Hypothalamus (tissue), 51 donors: Measurements from ENCODE around the gene RCCD1.
A peak's percentile ranks its signal among the peaks of the same experiment; 100 is the strongest.
"Not testable (repeated sequence)": the region's sequence is repeated elsewhere in the genome, so short reads cannot be mapped to it uniquely, and the experiment has no call there.

Source experiments
- DNase-seq, 51 donors: peaks; one replicate each; lab custom pipeline; 2025; lab: John Stamatoyannopoulos, UW

The RCCD1 gene, protein sequence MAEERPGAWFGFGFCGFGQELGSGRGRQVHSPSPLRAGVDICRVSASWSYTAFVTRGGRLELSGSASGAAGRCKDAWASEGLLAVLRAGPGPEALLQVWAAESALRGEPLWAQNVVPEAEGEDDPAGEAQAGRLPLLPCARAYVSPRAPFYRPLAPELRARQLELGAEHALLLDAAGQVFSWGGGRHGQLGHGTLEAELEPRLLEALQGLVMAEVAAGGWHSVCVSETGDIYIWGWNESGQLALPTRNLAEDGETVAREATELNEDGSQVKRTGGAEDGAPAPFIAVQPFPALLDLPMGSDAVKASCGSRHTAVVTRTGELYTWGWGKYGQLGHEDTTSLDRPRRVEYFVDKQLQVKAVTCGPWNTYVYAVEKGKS

GRCh38 chr15:90954712-90955623 lies at the start of gene RCCD1:
TSS of gene RCCD1 (plus strand) at chr15:90954884. CDS start at chr15:90956735, 1,851 bp downstream.
- DNase-seq, result peak; percentile 44 to 95 (median 88)

DNA sequence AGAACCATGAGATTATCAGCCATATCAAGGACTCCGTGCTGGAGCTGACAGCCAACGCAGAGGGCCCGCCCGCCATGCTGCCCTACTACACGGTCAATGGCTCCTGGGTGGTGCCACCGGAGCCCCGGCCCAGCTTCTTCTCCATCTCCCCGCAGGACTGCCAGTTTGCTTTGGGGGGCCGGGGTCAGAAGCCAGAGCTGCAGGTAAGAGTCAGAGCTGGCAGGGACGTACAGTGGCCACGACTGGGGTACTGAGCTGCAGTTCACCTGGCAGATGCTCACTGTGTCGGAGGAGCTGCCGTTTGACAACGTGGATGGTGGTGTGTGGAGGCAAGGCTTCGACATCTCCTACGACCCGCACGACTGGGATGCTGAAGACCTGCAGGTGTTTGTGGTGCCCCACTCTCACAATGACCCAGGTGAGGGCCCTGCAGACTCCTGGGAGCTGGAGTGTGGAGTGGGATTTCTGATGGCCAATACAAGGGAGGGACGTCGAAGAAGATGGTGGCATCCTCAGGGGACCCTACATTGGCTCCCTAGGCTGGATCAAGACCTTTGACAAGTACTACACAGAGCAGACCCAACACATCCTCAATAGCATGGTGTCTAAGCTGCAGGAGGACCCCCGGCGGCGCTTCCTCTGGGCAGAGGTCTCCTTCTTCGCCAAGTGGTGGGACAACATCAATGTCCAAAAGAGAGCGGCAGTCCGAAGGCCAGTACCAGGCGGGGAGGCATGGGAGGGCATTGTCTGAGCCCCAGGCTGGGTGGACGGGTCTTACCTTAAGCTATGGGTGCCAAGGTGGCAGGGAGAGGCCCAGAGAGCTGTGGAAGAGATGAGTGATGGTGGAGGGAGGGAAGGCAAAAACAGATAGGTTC lies 49.1 kb upstream of the RCCD1 start:
- DNase-seq, result no peak

- peak in 1 of 51 donors; percentile 17 for DNase-seq
Observed at GRCh38 chr15:90906181-90906849, 48.4 kb upstream of the RCCD1 start.

- DNase-seq, result no peak
Observed at GRCh38 chr15:90907051-90907660, 47.5 kb upstream of the RCCD1 start.

- DNase-seq, result no peak
Observed at GRCh38 chr15:90907838-90908507, 46.7 kb upstream of the RCCD1 start.

GRCh38 chr15:90909449-90909848 lies 45.2 kb upstream of the RCCD1 start:
- DNase-seq, result not testable (repeated sequence)

DNA sequence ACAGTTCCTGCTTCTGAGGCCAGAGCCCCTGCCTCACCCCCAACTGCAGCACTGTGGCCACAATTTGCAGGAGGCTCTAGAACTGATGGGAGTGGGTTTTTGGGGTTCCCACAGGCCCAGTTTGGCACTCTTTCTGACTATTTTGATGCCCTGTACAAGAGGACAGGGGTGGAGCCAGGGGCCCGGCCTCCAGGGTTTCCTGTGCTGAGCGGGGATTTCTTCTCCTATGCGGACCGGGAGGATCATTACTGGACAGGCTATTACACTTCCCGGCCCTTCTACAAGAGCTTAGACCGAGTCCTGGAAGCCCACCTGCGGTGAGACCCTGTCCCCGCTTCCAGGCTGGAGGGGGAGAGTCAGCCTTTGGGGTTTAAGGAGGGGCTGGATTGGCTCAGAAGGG lies 44.7 kb upstream of the RCCD1 start:
- DNase-seq, result no peak

DNA sequence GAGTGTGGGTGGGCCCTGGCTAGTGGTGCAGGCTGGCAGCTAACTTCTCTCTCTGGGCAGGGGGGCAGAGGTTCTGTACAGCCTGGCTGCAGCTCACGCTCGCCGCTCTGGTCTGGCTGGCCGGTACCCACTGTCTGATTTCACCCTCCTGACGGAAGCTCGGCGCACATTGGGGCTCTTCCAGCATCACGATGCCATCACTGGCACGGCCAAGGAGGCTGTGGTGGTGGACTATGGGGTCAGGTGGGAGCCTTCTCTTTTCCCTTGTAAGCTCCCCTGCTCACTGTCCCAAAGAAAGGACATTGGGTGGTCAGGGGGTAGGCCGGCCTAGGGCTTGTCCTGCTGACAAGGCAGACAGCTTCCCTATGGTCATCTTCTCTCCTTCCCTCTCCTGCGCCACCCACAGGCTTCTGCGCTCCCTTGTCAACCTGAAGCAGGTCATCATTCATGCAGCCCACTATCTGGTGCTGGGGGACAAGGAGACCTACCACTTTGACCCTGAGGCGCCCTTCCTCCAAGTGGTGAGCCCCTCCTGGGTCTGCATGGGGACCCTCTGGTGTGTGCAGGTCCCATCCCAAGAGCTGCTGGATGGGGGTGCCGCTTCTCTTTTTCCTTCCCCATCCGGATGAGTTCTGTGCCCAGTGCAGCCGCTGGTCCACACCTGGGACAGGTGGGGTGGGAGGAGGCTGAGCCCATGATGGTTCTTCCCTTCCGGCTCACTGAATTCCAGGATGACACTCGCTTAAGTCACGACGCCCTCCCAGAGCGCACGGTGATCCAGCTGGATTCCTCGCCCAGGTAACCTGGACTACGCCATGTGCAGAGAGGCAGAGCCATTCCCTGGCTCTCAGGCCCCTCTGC lies 44.0 kb upstream of the RCCD1 start:
- DNase-seq, result no peak

- DNase-seq, result no peak
Observed at GRCh38 chr15:90911302-90911623, 43.4 kb upstream of the RCCD1 start.

- DNase-seq, result no peak
Observed at GRCh38 chr15:90911906-90912769, 42.5 kb upstream of the RCCD1 start.

GRCh38 chr15:90912770-90913075 lies 42.0 kb upstream of the RCCD1 start:
- DNase-seq, result no peak

DNA sequence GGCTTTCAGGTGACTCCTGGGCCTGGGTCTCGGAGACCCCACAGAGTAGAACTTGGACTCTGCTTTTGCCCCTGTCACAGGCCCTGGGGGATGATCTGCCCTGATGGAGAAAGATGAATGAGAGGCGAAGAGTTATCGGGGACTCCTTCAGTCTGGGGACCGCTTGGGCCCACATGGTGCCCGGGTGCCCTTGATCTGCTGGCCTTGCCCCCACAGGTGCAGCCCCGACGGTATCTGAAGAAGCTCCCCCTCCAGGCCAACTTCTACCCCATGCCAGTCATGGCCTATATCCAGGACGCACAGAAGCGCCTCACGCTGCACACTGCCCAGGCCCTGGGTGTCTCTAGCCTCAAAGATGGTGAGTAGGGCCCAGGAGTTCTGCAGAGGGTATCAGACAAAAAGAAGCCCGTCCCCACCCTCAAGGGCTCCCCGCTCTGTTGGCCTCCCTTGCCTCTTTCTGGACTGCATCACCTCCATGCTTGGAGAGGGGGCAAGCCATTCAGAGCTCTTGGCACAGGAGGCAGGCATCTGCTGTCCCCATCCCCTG lies 41.2 kb upstream of the RCCD1 start:
- DNase-seq, result no peak

DNA sequence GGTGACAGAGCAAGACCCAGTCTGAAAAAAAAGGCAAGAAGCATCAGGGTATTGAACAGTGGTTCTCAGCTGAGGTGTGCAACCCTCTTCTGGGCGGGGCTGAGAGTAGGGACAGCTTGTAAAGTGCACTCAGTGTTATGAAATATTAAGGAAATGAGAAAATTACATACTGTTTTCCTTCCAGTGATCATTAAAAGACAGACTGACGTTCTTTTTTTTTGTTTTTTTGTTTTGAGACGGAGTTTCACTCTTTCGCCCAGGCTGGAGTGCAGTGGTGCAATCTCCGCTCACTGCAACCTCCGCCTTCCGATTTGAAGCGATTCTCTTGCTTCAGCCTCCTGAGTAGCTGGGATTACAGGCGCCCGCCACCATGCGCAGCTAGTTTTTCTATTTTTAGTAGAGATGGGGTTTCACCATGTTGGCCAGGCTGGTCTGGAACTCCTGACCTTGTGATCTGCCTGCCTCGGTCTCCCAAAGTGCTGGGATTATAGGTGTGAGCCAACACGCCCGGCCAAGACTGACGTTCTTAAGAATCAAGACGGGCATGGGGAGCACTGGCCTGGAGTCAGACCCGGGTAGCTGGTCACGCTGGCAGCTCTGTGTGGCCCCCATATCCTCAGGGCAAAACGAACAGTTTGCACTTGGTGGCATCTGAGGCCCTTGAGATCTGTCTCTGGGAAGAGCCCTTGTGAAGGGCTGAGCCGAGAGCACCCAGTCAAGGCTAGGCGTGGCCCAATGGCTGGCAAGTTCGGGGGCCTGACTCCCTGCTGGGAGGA lies 40.2 kb upstream of the RCCD1 start:
- no peak for DNase-seq

- no peak for DNase-seq
Observed at GRCh38 chr15:90915216-90915807, 39.4 kb upstream of the RCCD1 start.

GRCh38 chr15:90915808-90916440 lies 38.8 kb upstream of the RCCD1 start:
- peak in 6 of 51 donors; percentile 3 to 52 (median 17) for DNase-seq
